Hepatocyte (in vitro differentiated cells): ENCODE data around the gene CAMKMT. TPM values are rescaled to one million over a fixed set of nuclear protein-coding genes. Genes with fewer than 3 reads are reported as not detected.

Experiments
- DNase-seq: peaks from one replicate; pipeline ENCODE4 v3.0.0-alpha.2; 2016; ENCODE audit warnings: low spot score
- H2AFZ ChIP-seq: fragments of 200-600 bp; sonication (generic); 2 replicates; pipeline ENCODE4 v1.6.0; 2016; ENCODE audit warnings: antibody characterized with exemption, mild to moderate bottlenecking
- H3K27ac ChIP-seq: fragments of 200-600 bp; sonication (generic); 2 replicates; pipeline ENCODE4 v1.5.1; 2016; ENCODE audit warnings: mild to moderate bottlenecking
- H3K27me3 ChIP-seq: fragments of 200-600 bp; sonication (generic); 2 replicates; pipeline ENCODE4 v1.6.1; 2016
- H3K36me3 ChIP-seq: fragments of 200-600 bp; sonication (generic); replicated peaks from 2 replicates; pipeline ENCODE4 v1.5.1; 2016; ENCODE audit warnings: low read depth; ENCODE audit not compliant: insufficient read depth
- H3K4me1 ChIP-seq: fragments of 200-600 bp; sonication (generic); 2 replicates; pipeline ENCODE4 v1.5.1; 2016; ENCODE audit warnings: mild to moderate bottlenecking, moderate library complexity; ENCODE audit not compliant: insufficient read depth
- H3K4me2 ChIP-seq: fragments of 200-600 bp; sonication (generic); 2 replicates; pipeline ENCODE4 v1.6.0; 2016
- H3K4me3 ChIP-seq: fragments of 200-600 bp; sonication (generic); 2 replicates; pipeline ENCODE4 v1.5.1; 2016; ENCODE audit warnings: mild to moderate bottlenecking
- H3K79me2 ChIP-seq: fragments of 200-600 bp; sonication (generic); 2 replicates; pipeline ENCODE4 v1.6.0; 2017; ENCODE audit warnings: mild to moderate bottlenecking
- H3K9me2 ChIP-seq: fragments of 200-600 bp; sonication (generic); replicated peaks from 2 replicates; pipeline ENCODE4 v1.6.0; 2017; ENCODE audit warnings: mild to moderate bottlenecking; ENCODE audit not compliant: insufficient read depth
- H3K9me3 ChIP-seq: fragments of 200-600 bp; sonication (generic); 2 replicates; pipeline ENCODE4 v1.5.1; 2016; ENCODE audit warnings: low read depth, mild to moderate bottlenecking
- H4K20me1 ChIP-seq: fragments of 200-600 bp; sonication (generic); 2 replicates; pipeline ENCODE4 v1.6.0; 2016; ENCODE audit warnings: mild to moderate bottlenecking; ENCODE audit not compliant: insufficient read depth, poor library complexity, severe bottlenecking
- EZH2 ChIP-seq: fragments of 200-600 bp; sonication (generic); IDR thresholded peaks from 2 replicates; pipeline ENCODE4 v1.6.1; 2016; ENCODE audit warnings: antibody characterized with exemption, mild to moderate bottlenecking, borderline replicate concordance
- EZH2phosphoT487 ChIP-seq: fragments of 200-600 bp; sonication (generic); IDR thresholded peaks from one replicate; pipeline ENCODE4 v1.6.1; 2018; ENCODE audit warnings: antibody characterized with exemption, mild to moderate bottlenecking, low read depth, moderate library complexity; ENCODE audit not compliant: unreplicated experiment, severe bottlenecking
- WGBS: methylation state at CpG from one replicate; pipeline ENCODE4 v1.1.6; 2016; ENCODE audit warnings: low lambda C conversion rate; ENCODE audit errors: missing lambda C conversion rate; 5-methylcytosine and 5-hydroxymethylcytosine counted together
- polyA plus RNA-seq: library from polyadenylated mRNA; unstranded; fragments of >200 nt; fragmentation: Nextera tagmentation; extraction: Ambion mirVana; gene quantifications from 2 replicates; pipeline ENCODE4 v1.2.1, GENCODE V29; 2016
- total RNA-seq: library from RNA; depleted of rRNA; stranded (reverse); fragments of >200 nt; gene quantifications from 2 replicates; pipeline ENCODE4 v1.2.3, GENCODE V29; 2014
- TF ChIP-seq, protein P1 (sequence below): fragments of 200-600 bp; sonication (generic); IDR thresholded peaks from 2 replicates; pipeline ENCODE4 v1.5.1; 2016; ENCODE audit warnings: antibody characterized with exemption, mild to moderate bottlenecking; ENCODE audit not compliant: poor library complexity

CAMKMT gene
- total and polyA plus RNA-seq, 2 experiments from 2014 or later, result 10.3 to 12.7 TPM

- DNase-seq, result no peak
- H3K9me3 ChIP-seq, result peaks cover 3% of the 10 kb centered on the region
- H4K20me1 ChIP-seq, result no peaks in the 10 kb centered on the region
- TF ChIP-seq EZH2phosphoT487 (no peak), EZH2 (no peak)
- TF ChIP-seq, protein P1, sequence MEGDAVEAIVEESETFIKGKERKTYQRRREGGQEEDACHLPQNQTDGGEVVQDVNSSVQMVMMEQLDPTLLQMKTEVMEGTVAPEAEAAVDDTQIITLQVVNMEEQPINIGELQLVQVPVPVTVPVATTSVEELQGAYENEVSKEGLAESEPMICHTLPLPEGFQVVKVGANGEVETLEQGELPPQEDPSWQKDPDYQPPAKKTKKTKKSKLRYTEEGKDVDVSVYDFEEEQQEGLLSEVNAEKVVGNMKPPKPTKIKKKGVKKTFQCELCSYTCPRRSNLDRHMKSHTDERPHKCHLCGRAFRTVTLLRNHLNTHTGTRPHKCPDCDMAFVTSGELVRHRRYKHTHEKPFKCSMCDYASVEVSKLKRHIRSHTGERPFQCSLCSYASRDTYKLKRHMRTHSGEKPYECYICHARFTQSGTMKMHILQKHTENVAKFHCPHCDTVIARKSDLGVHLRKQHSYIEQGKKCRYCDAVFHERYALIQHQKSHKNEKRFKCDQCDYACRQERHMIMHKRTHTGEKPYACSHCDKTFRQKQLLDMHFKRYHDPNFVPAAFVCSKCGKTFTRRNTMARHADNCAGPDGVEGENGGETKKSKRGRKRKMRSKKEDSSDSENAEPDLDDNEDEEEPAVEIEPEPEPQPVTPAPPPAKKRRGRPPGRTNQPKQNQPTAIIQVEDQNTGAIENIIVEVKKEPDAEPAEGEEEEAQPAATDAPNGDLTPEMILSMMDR, result no peak
- no peaks in the 10 kb centered on the region for H3K79me2 ChIP-seq
- H3K4me3 ChIP-seq, result no peak overlapping the region
- no peak overlapping the region for H3K4me2 ChIP-seq
- 91% methylated on average over 4 of the region's 4 CpGs for WGBS
- no peaks in the 10 kb centered on the region for H3K27me3 ChIP-seq
- H3K36me3 ChIP-seq, result no peaks in the 10 kb centered on the region
- H3K9me2 ChIP-seq, result no peaks in the 10 kb centered on the region
- H3K4me1 ChIP-seq, result no peaks in the 10 kb centered on the region
- H3K27ac ChIP-seq, result no peak overlapping the region
- H2AFZ ChIP-seq, result no peak overlapping the region
These were observed 271.4 kb downstream of the CAMKMT start for GRCh38 chr2:44632931-44633689.

DNA sequence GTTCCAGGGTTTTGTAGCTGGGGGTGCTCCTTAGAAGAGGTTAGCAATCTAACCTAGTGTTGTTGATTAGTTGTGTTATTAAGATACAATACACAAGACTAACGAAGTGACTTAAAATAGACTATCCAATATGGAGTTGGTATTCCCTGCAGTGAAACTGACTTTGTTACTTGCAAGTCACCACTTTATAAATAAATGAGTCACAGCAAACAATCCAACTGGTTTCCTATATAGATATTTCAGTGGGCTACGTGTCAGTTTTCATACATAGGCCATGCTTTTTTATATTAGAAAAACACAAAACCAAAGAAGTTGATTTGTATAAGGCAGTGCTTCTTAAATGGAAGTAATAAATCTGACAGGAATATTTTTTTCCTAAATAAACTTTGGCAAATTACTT, 274.0 kb downstream of the CAMKMT start:
- TF ChIP-seq EZH2phosphoT487 (no peak), EZH2 (no peak)
- TF ChIP-seq, protein P1, result no peak
- H3K4me2 ChIP-seq, result no peak overlapping the region
- H3K36me3 ChIP-seq, result no peaks in the 10 kb centered on the region
- H3K9me3 ChIP-seq, result peaks cover 3% of the 10 kb centered on the region
- 92% methylated on average over 2 of the region's 2 CpGs for WGBS
- no peaks in the 10 kb centered on the region for H3K9me2 ChIP-seq
- no peak overlapping the region for H3K27ac ChIP-seq
- H3K4me3 ChIP-seq, result no peak overlapping the region
- no peaks in the 10 kb centered on the region for H3K4me1 ChIP-seq
- H2AFZ ChIP-seq, result no peak overlapping the region
- no peaks in the 10 kb centered on the region for H3K79me2 ChIP-seq
- no peaks in the 10 kb centered on the region for H3K27me3 ChIP-seq
- H4K20me1 ChIP-seq, result no peaks in the 10 kb centered on the region
- no peak for DNase-seq

DNA sequence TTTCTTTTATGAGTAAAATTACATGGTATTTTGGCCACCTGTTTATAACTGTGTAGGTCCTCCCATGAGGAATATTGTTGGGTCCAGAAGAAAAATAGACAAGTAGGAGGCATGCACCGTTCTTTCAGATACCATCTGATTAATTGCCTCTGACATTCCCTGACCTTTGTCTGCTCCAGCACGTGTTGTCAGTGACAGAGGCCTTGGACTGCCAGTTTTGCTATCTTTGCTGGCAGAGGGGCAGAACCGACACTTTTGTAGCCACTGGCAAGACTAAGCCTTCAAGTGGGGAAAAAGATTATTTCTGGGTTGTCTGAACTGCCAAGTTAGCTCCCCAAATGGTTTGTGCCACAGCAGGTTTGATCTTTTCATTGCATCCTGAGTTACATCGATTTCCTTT, 276.9 kb downstream of the CAMKMT start:
- DNase-seq, result no peak
- Histone ChIP-seq H3K4me2 (no peak overlapping the region), H3K36me3 (no peaks in the 10 kb centered on the region), H3K9me3 (no peaks in the 10 kb centered on the region), H4K20me1 (no peaks in the 10 kb centered on the region), H3K27ac (no peak overlapping the region), H3K4me1 (no peaks in the 10 kb centered on the region), H3K27me3 (no peaks in the 10 kb centered on the region), H3K9me2 (no peaks in the 10 kb centered on the region), H3K79me2 (no peaks in the 10 kb centered on the region), H3K4me3 (no peak overlapping the region), H2AFZ (no peak overlapping the region)
- WGBS, result 39% methylated on average over 4 of the region's 4 CpGs
- no peak for TF ChIP-seq EZH2
- TF ChIP-seq EZH2phosphoT487, result no peak
- TF ChIP-seq, protein P1, result no peak
